ENCODE data around the gene MICAL3. TPM values are rescaled to one million over a fixed set of nuclear protein-coding genes. Genes with fewer than 3 reads are reported as not detected.

The MICAL3 gene
- polyA plus RNA-seq, 2 of the 4 experiments (the other 2 are of a cell fraction): 20.5 to 30.1 TPM

DNA sequence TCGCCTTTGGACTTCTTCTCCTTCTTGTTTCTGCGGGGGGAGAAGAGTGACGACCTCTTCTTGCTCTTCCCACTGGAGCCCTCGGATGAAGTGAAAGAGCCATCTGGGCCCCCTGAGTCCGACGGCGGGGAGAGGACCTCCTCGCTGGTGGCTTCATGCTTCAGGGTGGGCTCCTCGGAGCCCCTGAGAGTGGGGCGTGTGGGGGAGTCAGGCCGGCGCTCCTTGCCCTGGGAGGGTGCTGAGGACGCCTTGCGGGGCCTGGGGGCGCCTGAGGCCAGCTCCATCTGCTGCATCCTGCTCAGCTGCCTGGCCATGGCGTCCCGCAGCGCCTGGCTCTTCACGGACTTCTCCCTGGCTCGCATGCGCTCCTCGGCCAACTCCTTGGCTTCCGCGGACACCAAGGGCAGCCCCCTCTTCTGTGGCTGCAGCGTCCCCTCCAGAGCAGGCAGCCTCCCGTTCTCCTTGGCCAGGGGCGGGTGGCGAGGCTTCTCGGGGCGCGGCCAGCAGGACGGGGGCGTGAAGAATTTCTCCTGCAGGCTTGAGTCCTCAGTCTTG lies 206.8 kb downstream of the MICAL3 start:
- Histone ChIP-seq H3K4me2 (no peak overlapping the region), H3K27ac (no peak overlapping the region), H3K4me1 (no peaks in the 10 kb centered on the region), H3K9me3 (no peaks in the 10 kb centered on the region), H3K4me3 (no peak overlapping the region)
- FAIRE-seq: no peak
- POLR2A ChIA-PET: no interaction called here
- TF ChIP-seq ZFP36 (IDR thresholded peaks at IDR 0.05; ENCODE audit: borderline replicate concordance, partially characterized antibody) (no peak), RNF2 (IDR thresholded peaks at IDR 0.05; ENCODE audit: borderline replicate concordance, low read depth) (no peak), CBX8 (IDR thresholded peaks at IDR 0.05) (no peak), FOXS1 (CRISPR knock-in tag; IDR thresholded peaks at IDR 0.05) (no peak), NPAS2 (CRISPR knock-in tag; IDR thresholded peaks at IDR 0.05; ENCODE audit: borderline replicate concordance) (no peak), TP53 (CRISPR knock-in tag; IDR thresholded peaks at IDR 0.05) (no peak), RCOR1 (IDR thresholded peaks at IDR 0.05; ENCODE audit: low read depth, low read length) (no peak), CBX2 (IDR thresholded peaks at IDR 0.05; ENCODE audit: borderline replicate concordance, low read depth) (no peak), RAD21 (conservative IDR thresholded peaks at IDR 0.05 in 1 of 2, IDR thresholded peaks at IDR 0.05 in 1 of 2) (no peak)
- CTCF ChIA-PET: interaction anchor here (1.7 to 4.3 kb wide), 2 partner anchors 11 to 12 kb away, joined by 4 to 25 read pairs; no protein-coding TSS in a partner anchor
- 88% methylated on average over 16 of the region's 33 CpGs for WGBS (ENCODE audit: missing lambda C conversion rate)
- ATAC-seq: no peak
- DNase-seq (ENCODE audit: low read depth in 1 of 2, low spot score in 1 of 2): no peak

DNA sequence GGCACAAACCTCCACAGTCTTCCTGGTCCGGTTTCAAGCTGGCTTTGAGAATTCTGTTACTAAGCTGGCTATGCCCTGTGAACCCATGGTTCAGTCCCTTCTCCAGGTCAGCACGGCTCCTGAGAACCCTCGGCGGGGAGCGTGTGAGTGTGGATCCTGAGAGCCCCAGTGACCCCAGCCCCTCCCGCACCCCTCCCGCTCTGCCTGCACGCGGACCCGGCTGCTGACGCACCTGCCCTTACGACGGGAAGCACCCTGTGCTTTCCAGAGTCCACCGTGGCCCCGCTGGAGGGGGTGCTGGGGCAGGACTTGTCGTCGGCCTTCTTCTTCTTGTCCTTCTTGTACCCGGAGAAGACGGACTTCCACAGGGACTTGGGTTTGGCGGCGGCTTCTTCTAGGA lies 207.3 kb downstream of the MICAL3 start:
- POLR2A ChIA-PET: no interaction called here
- no peak for ATAC-seq
- CTCF ChIA-PET: interaction anchor here (0.6 to 4.3 kb wide), 3 partner anchors 12 to 142 kb away, joined by 3 to 25 read pairs (median 4); no protein-coding TSS in a partner anchor

DNA sequence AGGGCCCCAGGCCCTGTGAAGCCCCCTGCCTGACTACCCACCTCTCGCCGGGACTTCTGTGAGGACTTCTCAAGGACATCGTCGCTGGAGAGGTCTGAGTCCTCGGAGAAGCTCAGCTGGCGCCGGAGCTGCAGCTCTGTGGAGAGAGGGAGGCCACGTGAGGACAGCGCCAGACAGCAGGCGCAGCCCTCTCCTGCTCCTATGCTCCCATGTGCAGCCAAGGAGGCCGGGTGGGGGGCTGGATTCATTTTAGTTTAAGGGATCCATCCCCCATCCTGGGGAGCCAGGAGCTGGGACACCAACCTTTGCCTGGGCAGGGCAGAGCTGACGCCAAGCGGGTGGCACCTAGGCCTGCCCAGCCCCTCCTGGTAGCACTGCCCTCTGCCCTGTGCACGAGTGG lies 207.7 kb downstream of the MICAL3 start:
- ATAC-seq (no peak), DNase-seq (ENCODE audit: low read depth in 1 of 2, low spot score in 1 of 2) (no peak), FAIRE-seq (no peak)
- Histone ChIP-seq H3K9me3 (no peaks in the 10 kb centered on the region), H3K27ac (no peak overlapping the region), H3K4me1 (no peaks in the 10 kb centered on the region), H3K4me2 (no peak overlapping the region), H3K4me3 (no peak overlapping the region)
- TF ChIP-seq ESRRA (IDR thresholded peaks at IDR 0.05; ENCODE audit: borderline replicate concordance, low read length) (no peak), PHF8 (IDR thresholded peaks at IDR 0.05; ENCODE audit: borderline replicate concordance, low read depth) (no peak), CHD2 (IDR thresholded peaks at IDR 0.05; ENCODE audit: low read length, partially characterized antibody) (no peak), RAD21 (conservative IDR thresholded peaks at IDR 0.05 in 1 of 2, IDR thresholded peaks at IDR 0.05 in 1 of 2) (no peak), SREBF2 (IDR thresholded peaks at IDR 0.05) (no peak), ZNF302 (CRISPR knock-in tag; IDR thresholded peaks at IDR 0.05) (no peak), RCOR1 (IDR thresholded peaks at IDR 0.05; ENCODE audit: low read depth, low read length) (no peak), NPAS2 (CRISPR knock-in tag; IDR thresholded peaks at IDR 0.05; ENCODE audit: borderline replicate concordance) (no peak), HOXB5 (CRISPR knock-in tag; IDR thresholded peaks at IDR 0.05) (no peak), SMC3 (IDR thresholded peaks at IDR 0.05) (no peak), MAZ (IDR thresholded peaks at IDR 0.05; ENCODE audit: borderline replicate concordance, low read depth, low read length) (no peak), FOSB (CRISPR knock-in tag; IDR thresholded peaks at IDR 0.05) (no peak), CHD4 (IDR thresholded peaks at IDR 0.05; ENCODE audit: borderline replicate concordance) (no peak), NFE2L2 (conservative IDR thresholded peaks at IDR 0.05; ENCODE audit: low read length) (no peak), EHF (CRISPR knock-in tag; IDR thresholded peaks at IDR 0.05) (no peak)
- TF ChIP-seq, protein P1, sequence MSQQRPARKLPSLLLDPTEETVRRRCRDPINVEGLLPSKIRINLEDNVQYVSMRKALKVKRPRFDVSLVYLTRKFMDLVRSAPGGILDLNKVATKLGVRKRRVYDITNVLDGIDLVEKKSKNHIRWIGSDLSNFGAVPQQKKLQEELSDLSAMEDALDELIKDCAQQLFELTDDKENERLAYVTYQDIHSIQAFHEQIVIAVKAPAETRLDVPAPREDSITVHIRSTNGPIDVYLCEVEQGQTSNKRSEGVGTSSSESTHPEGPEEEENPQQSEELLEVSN (IDR thresholded peaks at IDR 0.05; ENCODE audit: borderline replicate concordance, low read depth): no peak
- TF ChIP-seq, protein P2, sequence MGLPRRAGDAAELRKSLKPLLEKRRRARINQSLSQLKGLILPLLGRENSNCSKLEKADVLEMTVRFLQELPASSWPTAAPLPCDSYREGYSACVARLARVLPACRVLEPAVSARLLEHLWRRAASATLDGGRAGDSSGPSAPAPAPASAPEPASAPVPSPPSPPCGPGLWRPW (IDR thresholded peaks at IDR 0.05): no peak
- TF ChIP-seq, protein P3, sequence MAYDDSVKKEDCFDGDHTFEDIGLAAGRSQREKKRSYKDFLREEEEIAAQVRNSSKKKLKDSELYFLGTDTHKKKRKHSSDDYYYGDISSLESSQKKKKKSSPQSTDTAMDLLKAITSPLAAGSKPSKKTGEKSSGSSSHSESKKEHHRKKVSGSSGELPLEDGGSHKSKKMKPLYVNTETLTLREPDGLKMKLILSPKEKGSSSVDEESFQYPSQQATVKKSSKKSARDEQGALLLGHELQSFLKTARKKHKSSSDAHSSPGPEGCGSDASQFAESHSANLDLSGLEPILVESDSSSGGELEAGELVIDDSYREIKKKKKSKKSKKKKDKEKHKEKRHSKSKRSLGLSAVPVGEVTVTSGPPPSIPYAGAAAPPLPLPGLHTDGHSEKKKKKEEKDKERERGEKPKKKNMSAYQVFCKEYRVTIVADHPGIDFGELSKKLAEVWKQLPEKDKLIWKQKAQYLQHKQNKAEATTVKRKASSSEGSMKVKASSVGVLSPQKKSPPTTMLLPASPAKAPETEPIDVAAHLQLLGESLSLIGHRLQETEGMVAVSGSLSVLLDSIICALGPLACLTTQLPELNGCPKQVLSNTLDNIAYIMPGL (CRISPR knock-in tag; IDR thresholded peaks at IDR 0.05; ENCODE audit: borderline replicate concordance): no peak
- POLR2A ChIA-PET: no interaction called here
- CTCF ChIA-PET: interaction anchor here (0.6 to 4.3 kb wide), 3 partner anchors 13 to 142 kb away, joined by 3 to 25 read pairs (median 4); no protein-coding TSS in a partner anchor
- WGBS (ENCODE audit: missing lambda C conversion rate): no CpG with 5 or more reads among the region's 14 CpGs

More for the DNA sequence above, 207.3 kb downstream of the MICAL3 start:
- H3K4me3 ChIP-seq: no peak overlapping the region
- 90% methylated on average over 13 of the region's 21 CpGs for WGBS (ENCODE audit: missing lambda C conversion rate)
- H3K4me1 ChIP-seq: no peaks in the 10 kb centered on the region
- DNase-seq (ENCODE audit: low read depth in 1 of 2, low spot score in 1 of 2) (no peak), FAIRE-seq (no peak)
- no peaks in the 10 kb centered on the region for H3K9me3 ChIP-seq
- no peak overlapping the region for H3K27ac ChIP-seq
- no peak for TF ChIP-seq CEBPB (IDR thresholded peaks at IDR 0.05)
- TF ChIP-seq POLR2AphosphoS2 (conservative IDR thresholded peaks at IDR 0.05; ENCODE audit: low read length): no peak
- TF ChIP-seq RFX5 (IDR thresholded peaks at IDR 0.05): no peak
- TF ChIP-seq RARB (CRISPR knock-in tag; IDR thresholded peaks at IDR 0.05): no peak
- H3K4me2 ChIP-seq: no peak overlapping the region
